GM18498 (cell line): ENCODE results near the gene ZSCAN2.
"Not testable (repeated sequence)": the region's sequence is repeated elsewhere in the genome, so short reads cannot be mapped to it uniquely, and the experiment has no call there.

Source experiments
- ATAC-seq: cut with Tn5 transposase; IDR thresholded peaks from one replicate; pipeline ENCODE4 v1.9.1; 2021; ENCODE audit warnings: mild to moderate bottlenecking, moderate library complexity; ENCODE audit not compliant: unreplicated experiment

ZSCAN2 gene

GRCh38 chr15:84634228-84634837 lies 33.5 kb downstream of the ZSCAN2 start:
- ATAC-seq, result no peak

DNA sequence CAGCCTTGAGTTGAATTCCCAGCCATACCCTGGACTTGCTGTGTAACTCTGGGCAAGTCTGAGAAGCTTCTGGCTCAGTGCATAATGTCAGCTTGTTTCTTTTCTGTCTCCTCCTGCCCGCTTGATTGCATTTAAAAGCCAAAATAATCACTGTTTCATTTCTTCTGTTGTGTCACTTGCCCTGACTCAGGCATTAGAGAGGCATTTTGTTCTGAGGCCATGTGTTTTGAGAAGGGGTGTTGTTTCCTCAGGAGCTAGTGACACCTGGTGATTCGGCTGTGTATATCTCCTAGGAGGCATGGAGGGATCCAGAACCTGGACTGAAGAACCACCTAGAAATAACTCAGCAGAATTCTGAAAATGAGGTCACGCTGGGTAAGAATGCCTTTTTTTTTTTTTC lies 37.3 kb downstream of the ZSCAN2 start:
- ATAC-seq, result no peak

DNA sequence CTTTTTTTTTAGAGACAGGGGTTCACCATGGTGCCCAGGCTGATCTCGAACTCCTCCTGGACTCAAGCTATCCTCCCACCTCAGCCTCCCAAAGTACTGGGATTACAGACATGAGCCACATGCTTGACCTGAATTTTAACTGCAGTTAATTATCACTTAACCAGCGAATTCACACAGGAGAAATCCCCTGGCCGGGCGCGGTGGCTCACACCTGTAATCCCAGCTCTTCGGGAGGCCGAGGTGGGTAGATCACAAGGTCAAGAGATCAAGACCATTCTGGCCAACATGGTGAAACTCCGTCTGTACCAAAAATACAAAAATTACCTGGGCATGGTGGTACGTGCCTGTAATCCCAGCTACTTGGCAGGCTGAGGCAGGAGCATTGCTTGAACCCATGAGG lies 41.1 kb downstream of the ZSCAN2 start:
- ATAC-seq, result not testable (repeated sequence)

DNA sequence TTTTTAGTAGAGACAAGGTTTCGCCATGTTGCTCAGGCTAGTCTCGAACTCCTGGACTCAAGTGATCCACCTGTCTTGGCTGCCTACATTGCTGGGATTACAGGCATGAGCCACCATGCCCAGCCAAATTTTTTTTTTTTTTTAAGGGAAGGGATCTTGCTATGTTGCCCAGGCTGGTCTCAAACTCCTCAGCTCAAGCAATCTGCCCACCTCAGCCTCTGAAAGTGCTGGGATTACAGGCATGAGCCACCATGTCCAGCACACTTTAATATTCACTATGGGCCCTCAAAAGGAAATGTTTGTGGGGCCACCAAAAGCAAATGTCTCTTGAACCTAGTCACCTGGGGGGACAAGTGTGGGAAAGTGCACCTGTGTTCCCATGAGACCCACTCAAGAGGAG lies 41.8 kb downstream of the ZSCAN2 start:
- ATAC-seq, result not testable (repeated sequence)

- ATAC-seq, result no peak
Measured at GRCh38 chr15:84643838-84644237, 43.0 kb downstream of the ZSCAN2 start.

DNA sequence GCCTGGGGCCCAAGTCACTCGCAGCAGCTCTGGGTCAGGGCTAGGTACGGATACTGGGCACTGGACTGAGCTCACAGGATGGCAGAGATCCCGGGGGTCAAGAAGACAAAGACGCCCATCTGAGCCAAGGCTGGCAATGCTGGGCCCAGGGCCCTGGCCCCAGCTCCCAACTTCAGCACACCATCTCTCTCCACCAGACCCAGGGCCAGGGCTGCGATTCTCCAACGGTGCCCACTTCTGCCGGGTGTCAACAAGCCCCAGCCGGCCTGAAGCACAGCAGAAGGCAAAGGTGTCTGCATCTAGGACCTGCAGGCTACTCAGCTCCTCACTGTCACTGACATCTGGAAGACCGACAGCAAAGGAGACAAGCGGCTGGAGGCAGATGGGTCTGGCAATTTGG lies 44.7 kb downstream of the ZSCAN2 start:
- ATAC-seq, result no peak

- ATAC-seq, result no peak
Measured at GRCh38 chr15:84645997-84646396, 45.2 kb downstream of the ZSCAN2 start.

- ATAC-seq, result no peak
Measured at GRCh38 chr15:84647726-84648125, 46.9 kb downstream of the ZSCAN2 start.

- no peak for ATAC-seq
Measured at GRCh38 chr15:84648539-84648938, 47.7 kb downstream of the ZSCAN2 start.

- ATAC-seq, result no peak
Measured at GRCh38 chr15:84649706-84650105, 48.9 kb downstream of the ZSCAN2 start.

DNA sequence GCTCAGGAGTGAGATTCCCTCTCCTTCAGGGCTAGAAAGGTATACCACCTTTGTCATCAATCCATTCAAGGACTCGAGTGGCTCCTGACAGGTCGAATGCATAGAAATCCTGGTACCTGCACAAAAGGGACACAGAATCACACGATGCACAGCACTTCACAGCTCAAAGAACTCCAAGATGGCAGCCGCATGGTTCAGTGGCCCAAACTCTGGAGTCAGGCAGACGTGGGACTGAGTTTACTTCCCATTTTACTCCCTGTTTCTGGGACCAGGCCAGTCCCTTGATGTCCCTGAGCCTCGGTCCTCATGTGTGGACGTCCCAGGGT lies 52.7 kb downstream of the ZSCAN2 start:
- no peak for ATAC-seq

DNA sequence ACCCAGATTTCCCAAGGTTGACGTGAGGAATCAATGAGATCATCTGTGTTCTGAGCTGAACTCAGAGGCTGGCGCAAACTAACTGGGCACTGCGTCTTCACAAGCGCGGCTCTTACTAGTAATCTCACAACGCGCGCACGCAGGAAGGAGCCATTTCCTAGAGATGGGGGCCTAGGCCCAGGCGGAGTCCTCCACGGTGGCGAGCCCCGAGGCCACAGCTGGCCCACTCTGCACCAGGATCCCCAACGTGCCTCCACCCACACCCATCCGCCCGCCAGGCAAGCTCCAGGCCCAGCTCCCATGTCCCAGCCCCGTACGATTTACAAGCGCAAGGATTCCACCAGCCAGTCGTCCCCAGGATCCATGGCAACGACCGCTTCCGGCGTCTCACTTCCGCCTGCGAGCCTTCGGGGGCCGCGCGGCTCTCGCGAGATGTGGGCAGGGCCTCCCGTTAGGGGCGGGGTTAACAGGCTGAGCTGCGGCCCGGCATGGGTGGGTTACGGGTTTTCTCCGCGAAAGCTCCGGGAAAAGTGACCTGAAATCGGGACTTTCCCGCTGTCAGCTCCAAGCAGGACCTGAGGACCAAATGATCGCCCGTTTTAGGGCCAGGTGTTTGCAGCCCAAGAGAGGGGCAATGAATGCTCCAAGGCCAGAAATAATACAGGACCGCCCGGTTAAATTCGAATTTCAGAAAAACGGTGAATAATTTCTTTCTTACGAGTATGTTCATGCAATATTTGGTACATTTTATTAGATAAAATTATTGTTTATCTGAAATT lies 53.3 kb downstream of the ZSCAN2 start, which contains the start of gene WDR73:
WDR73 (minus strand) TSS at position 374 of the 779 bp plus-strand sequence; CDS start at position 365, 9 bp downstream.
- ATAC-seq, result peak; percentile 85

DNA sequence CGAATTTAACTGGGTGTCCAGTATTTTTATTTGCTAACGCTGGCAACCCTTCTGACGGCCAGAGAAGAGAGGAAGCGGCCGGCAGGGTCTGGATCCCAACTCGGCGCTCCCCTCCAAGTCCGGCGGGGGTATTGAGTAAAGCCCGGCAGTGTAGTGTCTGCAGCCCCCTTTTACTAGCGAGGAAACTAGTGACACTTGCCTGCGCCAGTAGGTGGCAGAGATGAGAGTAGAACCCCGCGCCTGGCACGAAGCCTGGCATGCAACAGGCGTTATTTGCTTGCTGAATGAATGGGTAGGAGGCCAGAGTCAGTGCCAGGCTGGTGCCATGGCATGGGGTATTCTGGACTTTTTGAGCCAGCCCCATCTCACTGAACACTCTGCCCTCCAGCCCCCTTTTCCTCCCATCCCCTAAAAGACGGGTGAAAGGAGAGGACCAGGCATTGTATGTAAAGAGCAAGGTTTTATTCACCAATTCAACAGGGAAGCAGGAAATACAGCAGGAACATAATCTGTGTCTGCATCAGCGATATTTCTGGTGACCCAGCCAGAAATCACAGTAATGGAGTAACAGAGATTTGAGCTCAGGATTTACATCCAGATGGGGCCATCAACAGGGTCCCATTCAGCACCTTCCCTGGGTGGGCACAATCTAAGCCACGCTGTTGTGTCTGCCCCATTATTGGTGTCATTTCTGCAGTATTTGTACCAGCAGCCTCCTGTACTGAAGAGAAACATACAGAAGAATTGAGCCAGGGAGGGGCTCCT lies 54.1 kb downstream of the ZSCAN2 start:
- ATAC-seq, result peak; percentile 34

GRCh38 chr15:84656972-84657371 lies 56.2 kb downstream of the ZSCAN2 start:
- ATAC-seq, result no peak

- ATAC-seq, result no peak
Measured at GRCh38 chr15:84657748-84658079, 56.9 kb downstream of the ZSCAN2 start.

GRCh38 chr15:84658080-84658787 lies 57.4 kb downstream of the ZSCAN2 start, which contains the start of gene NMB:
NMB (minus strand) TSS chr15:84658199; CDS start chr15:84658152, 47 bp downstream.
- peak; percentile 78 for ATAC-seq

DNA sequence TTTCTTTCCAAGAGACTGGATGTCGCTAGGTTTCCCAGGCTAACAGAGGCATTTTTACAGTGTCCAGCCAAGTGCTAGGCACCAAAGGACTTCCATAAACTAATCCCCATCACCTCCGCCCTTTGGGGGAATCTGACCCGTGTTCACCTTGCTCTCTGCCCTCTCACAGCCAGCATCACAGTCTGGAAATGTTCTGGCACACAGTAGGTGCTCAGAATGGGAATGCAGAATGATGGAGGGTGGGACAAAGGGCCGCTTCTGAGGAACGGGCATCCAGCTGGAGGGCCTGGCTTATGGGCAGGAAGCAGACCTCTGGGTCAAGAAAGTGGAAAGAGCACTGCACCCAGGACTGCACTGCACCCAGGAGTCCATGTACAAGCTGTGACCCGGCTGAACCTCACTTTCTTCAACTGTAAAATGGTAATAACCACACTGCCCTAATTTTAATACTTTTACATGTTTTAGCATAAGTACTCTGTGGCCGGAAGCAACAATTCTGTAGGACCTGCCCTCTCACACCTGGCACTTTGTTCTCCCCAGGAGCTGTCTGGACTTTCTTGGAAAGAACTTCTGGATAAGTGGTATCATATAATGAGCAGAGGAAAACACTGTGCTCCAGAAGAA lies 58.1 kb downstream of the ZSCAN2 start:
- ATAC-seq, result no peak

GRCh38 chr15:84659904-84660781 lies 59.3 kb downstream of the ZSCAN2 start:
- ATAC-seq, result no peak

DNA sequence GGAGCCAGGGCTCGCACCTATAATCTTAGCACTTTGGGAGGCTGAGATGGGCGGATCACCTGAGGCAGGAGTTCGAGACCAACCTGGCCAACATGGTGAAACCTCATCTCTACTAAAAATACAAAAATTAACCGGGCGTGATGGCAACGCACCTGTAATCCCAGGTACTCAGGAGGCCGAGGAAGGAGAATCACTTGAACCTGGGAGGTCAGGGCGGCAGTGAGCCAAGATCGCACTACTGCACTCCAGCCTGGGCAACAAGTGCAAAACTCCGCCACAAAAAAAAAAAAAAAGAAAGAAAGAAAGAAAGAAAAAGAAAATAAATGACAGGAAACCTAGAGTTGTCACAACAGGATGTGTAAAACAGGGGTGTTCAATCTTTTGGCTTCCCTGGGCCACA lies 60.2 kb downstream of the ZSCAN2 start:
- ATAC-seq, result no peak

GRCh38 chr15:84666373-84666772 lies 65.6 kb downstream of the ZSCAN2 start:
- no peak for ATAC-seq
